H9 (cell line): ENCODE data around the gene FGF16. TPM values are rescaled to one million over a fixed set of nuclear protein-coding genes. Genes with fewer than 3 reads are reported as not detected.

Experiments
- DNase-seq: peaks from one replicate; pipeline ENCODE4 v3.0.0-alpha.2; 2017
- H2AFZ ChIP-seq: one replicate; pipeline ENCODE4 v1.6.1; 2013; ENCODE audit warnings: mild to moderate bottlenecking, low read length, control low read depth, moderate library complexity
- H2AK5ac ChIP-seq: 2 replicates; pipeline ENCODE4 v1.6.1; 2013; ENCODE audit warnings: low read length, control low read depth, mixed read lengths; ENCODE audit not compliant: insufficient read length
- H2BK120ac ChIP-seq: one replicate; pipeline ENCODE4 v1.6.1; 2013; ENCODE audit warnings: low read depth, mild to moderate bottlenecking, low read length, control low read depth, inconsistent platforms; ENCODE audit not compliant: poor library complexity, severe bottlenecking
- H2BK12ac ChIP-seq: 2 replicates; pipeline ENCODE4 v1.6.1; 2013; ENCODE audit warnings: low read length, control low read depth, mixed read lengths, low read depth; ENCODE audit not compliant: insufficient read length
- H2BK15ac ChIP-seq: 2 replicates; pipeline ENCODE4 v1.6.1; 2013; ENCODE audit warnings: low read depth, low read length, control low read depth
- H2BK20ac ChIP-seq: one replicate; pipeline ENCODE4 v1.6.1; 2013; ENCODE audit warnings: low read depth, mild to moderate bottlenecking, low read length, control low read depth, inconsistent platforms; ENCODE audit not compliant: poor library complexity, severe bottlenecking
- H2BK5ac ChIP-seq: 2 replicates; pipeline ENCODE4 v1.6.1; 2013; ENCODE audit warnings: low read length, control low read depth, mixed read lengths; ENCODE audit not compliant: insufficient read length
- H3K14ac ChIP-seq: 2 replicates; pipeline ENCODE4 v1.6.1; 2013; ENCODE audit warnings: low read length, control low read depth; ENCODE audit not compliant: insufficient read depth
- H3K18ac ChIP-seq: 2 replicates; pipeline ENCODE4 v1.6.1; 2013; ENCODE audit warnings: low read depth, mild to moderate bottlenecking, mixed read lengths, low read length, control low read depth; ENCODE audit not compliant: insufficient read length
- H3K23ac ChIP-seq: 2 replicates; pipeline ENCODE4 v1.6.1; 2013; ENCODE audit warnings: low read length, control low read depth, mixed read lengths, low read depth; ENCODE audit not compliant: insufficient read length
- H3K23me2 ChIP-seq: 2 replicates; pipeline ENCODE4 v1.6.1; 2013; ENCODE audit warnings: low read depth, mild to moderate bottlenecking, mixed read lengths, low read length, control low read depth; ENCODE audit not compliant: insufficient read length, poor library complexity, severe bottlenecking
- H3K27ac ChIP-seq: 2 replicates; pipeline ENCODE4 v1.5.1; 2013; ENCODE audit warnings: low read length, control low read depth, mixed read lengths, low read depth; ENCODE audit not compliant: insufficient read length
- H3K27me3 ChIP-seq: 2 replicates; pipeline ENCODE4 v1.6.1; 2013; ENCODE audit warnings: low read length, control low read depth, inconsistent platforms; ENCODE audit not compliant: insufficient read depth
- H3K4ac ChIP-seq: 2 replicates; pipeline ENCODE4 v1.6.1; 2013; ENCODE audit warnings: low read depth, mild to moderate bottlenecking, control low read depth, inconsistent platforms, low read length, moderate library complexity
- H3K4me1 ChIP-seq: 2 replicates; pipeline ENCODE4 v1.6.1; 2013; ENCODE audit warnings: low read length, control low read depth, inconsistent platforms; ENCODE audit not compliant: insufficient read depth
- H3K4me2 ChIP-seq: 2 replicates; pipeline ENCODE4 v1.6.1; 2013; ENCODE audit warnings: low read length, control low read depth, mixed read lengths; ENCODE audit not compliant: insufficient read length, insufficient read depth
- H3K56ac ChIP-seq: 2 replicates; pipeline ENCODE4 v1.6.1; 2013; ENCODE audit warnings: low read depth, mild to moderate bottlenecking, mixed read lengths, low read length, control low read depth; ENCODE audit not compliant: insufficient read length
- H3K79me1 ChIP-seq: 2 replicates; pipeline ENCODE4 v1.6.1; 2013; ENCODE audit warnings: low read depth, mild to moderate bottlenecking, moderate library complexity, low read length, control low read depth, inconsistent platforms; ENCODE audit not compliant: insufficient read depth, poor library complexity, severe bottlenecking
- H3K79me2 ChIP-seq: 2 replicates; pipeline ENCODE4 v1.6.1; 2013; ENCODE audit warnings: low read length, control low read depth, inconsistent platforms; ENCODE audit not compliant: insufficient read depth
- H3K9ac ChIP-seq: 2 replicates; pipeline ENCODE4 v1.6.1; 2013; ENCODE audit warnings: low read length, control low read depth, mixed read lengths; ENCODE audit not compliant: insufficient read length; ENCODE audit errors: extremely low read depth
- H3K9me3 ChIP-seq: one replicate; pipeline ENCODE4 v1.6.1; 2013; ENCODE audit warnings: low read depth, low read length, inconsistent platforms; ENCODE audit not compliant: control insufficient read depth
- H3T11ph ChIP-seq: one replicate; pipeline ENCODE4 v1.6.1; 2013; ENCODE audit warnings: mild to moderate bottlenecking, low read length, control low read depth, inconsistent platforms
- H4K20me1 ChIP-seq: one replicate; pipeline ENCODE4 v1.6.1; 2013; ENCODE audit not compliant: control insufficient read depth, insufficient read length, insufficient read depth
- H4K5ac ChIP-seq: 2 replicates; pipeline ENCODE4 v1.6.1; 2013; ENCODE audit warnings: low read depth, mild to moderate bottlenecking, mixed read lengths, low read length, control low read depth; ENCODE audit not compliant: insufficient read length
- H4K8ac ChIP-seq: replicated peaks from 2 replicates; pipeline ENCODE4 v1.6.1; 2013; ENCODE audit warnings: low read length, control low read depth, mixed read lengths, low read depth; ENCODE audit not compliant: insufficient read length
- H4K91ac ChIP-seq: 2 replicates; pipeline ENCODE4 v1.6.1; 2013; ENCODE audit warnings: low read depth, mild to moderate bottlenecking, moderate library complexity, mixed read lengths, low read length, control low read depth; ENCODE audit not compliant: insufficient read length
- H3K27ac Mint-ChIP-seq, 3 experiments: 2 replicates in 2 of 3; 3 replicates in 1 of 3; pipeline ENCODE4 v1.8.0; 2020 to 2021; ENCODE audit warnings: mixed read lengths in 3 of 3, mild to moderate bottlenecking in 1 of 3, moderate library complexity in 1 of 3
- H3K27me3 Mint-ChIP-seq: 2 replicates; pipeline ENCODE4 v1.8.0; 2021; ENCODE audit warnings: low read depth, mild to moderate bottlenecking, moderate library complexity, mixed read lengths
- H3K36me3 Mint-ChIP-seq, 3 experiments: 2 replicates in 2 of 3; 3 replicates in 1 of 3; pipeline ENCODE4 v1.8.0; 2020 to 2021; ENCODE audit warnings: low read depth in 3 of 3, mixed read lengths in 3 of 3; ENCODE audit not compliant: insufficient read depth in 1 of 3
- H3K4me1 Mint-ChIP-seq, 2 experiments: 2 replicates each; pipeline ENCODE4 v1.8.0; 2020; ENCODE audit warnings: mixed read lengths in 2 of 2
- H3K4me3 Mint-ChIP-seq, 2 experiments: 2 replicates in 1 of 2; 3 replicates in 1 of 2; pipeline ENCODE4 v1.8.0; 2020 to 2021; ENCODE audit warnings: mild to moderate bottlenecking in 2 of 2, mixed read lengths in 2 of 2, moderate library complexity in 1 of 2
- H3K9me3 Mint-ChIP-seq, 2 experiments: 2 replicates in 1 of 2; 3 replicates in 1 of 2; pipeline ENCODE4 v1.8.0; 2020; ENCODE audit warnings: mild to moderate bottlenecking in 2 of 2, mixed read lengths in 2 of 2, moderate library complexity in 1 of 2
- CTCF ChIP-seq: fragments of 200-600 bp; sonication (generic); conservative IDR thresholded peaks from 3 replicates; pipeline ENCODE4 v1.8.0; 2021; ENCODE audit warnings: antibody characterized with exemption, mild to moderate bottlenecking
- WGBS: extraction: QIAGEN DNeasy Blood & Tissue Kit; methylation state at CpG from one replicate; pipeline ENCODE4 v1.1.7; 2013; ENCODE audit warnings: missing lambda C conversion rate, low lambda C conversion rate, mixed read lengths; ENCODE audit not compliant: insufficient read length; ENCODE audit errors: extremely low coverage; 5-methylcytosine and 5-hydroxymethylcytosine counted together
- total RNA-seq: library from RNA; stranded (reverse); gene quantifications from 2 replicates; pipeline ENCODE4 v1.2.1, GENCODE V29; 2021

Gene FGF16
- total RNA-seq, 1 experiment from 2014 or later: 2.8 TPM

- Histone ChIP-seq H3K14ac (no peak overlapping the region), H3K56ac (no peak overlapping the region), H3T11ph (no peak overlapping the region), H2BK120ac (no peak overlapping the region), H3K4ac (no peak overlapping the region), H3K9me3 (peaks cover 23% of the 10 kb centered on the region), H3K27me3 (no peaks in the 10 kb centered on the region), H2BK20ac (no peak overlapping the region), H2BK5ac (no peak overlapping the region), H3K18ac (no peak overlapping the region), H4K91ac (no peak overlapping the region), H3K23ac (no peak overlapping the region), H4K20me1 (no peaks in the 10 kb centered on the region), H3K79me1 (no peaks in the 10 kb centered on the region), H2BK15ac (no peak overlapping the region), H4K8ac (no peak overlapping the region), H2AFZ (no peak overlapping the region), H3K4me1 (no peaks in the 10 kb centered on the region), H3K23me2 (no peaks in the 10 kb centered on the region), H3K9ac (no peak overlapping the region), H3K4me2 (no peak overlapping the region), H4K5ac (no peak overlapping the region), H3K27ac (no peak overlapping the region), H2AK5ac (no peak overlapping the region), H3K79me2 (no peaks in the 10 kb centered on the region), H2BK12ac (no peak overlapping the region)
- WGBS: no CpG with 5 or more reads among the region's 2 CpGs
- H3K4me1 Mint-ChIP-seq: peaks cover 4 to 21% of the 10 kb centered on the region in 2 experiments; a peak in 3 of 4 replicates
- TF ChIP-seq CTCF: no peak
- no peaks in the 10 kb centered on the region for H3K27me3 Mint-ChIP-seq
- no peak overlapping the region; a peak in 1 of 7 replicates for H3K27ac Mint-ChIP-seq
- DNase-seq: no peak
- peaks cover 44 to 58% of the 10 kb centered on the region in 2 experiments for H3K9me3 Mint-ChIP-seq
- no peak overlapping the region for H3K4me3 Mint-ChIP-seq
- peaks cover 0 to 23% (median 2%) of the 10 kb centered on the region in 3 experiments; a peak in 4 of 7 replicates for H3K36me3 Mint-ChIP-seq
Measured at GRCh38 chrX:77455437-77455836, 8.2 kb downstream of the FGF16 start.
